ENCODE data around the gene SLC25A25.
"Not testable (repeated sequence)": the region's sequence is repeated elsewhere in the genome, so short reads cannot be mapped to it uniquely, and the experiment has no call there.

Gene SLC25A25

GRCh38 chr9:128128836-128129590 is 61.0 kb downstream of the SLC25A25 start:
- no peak for DNase-seq

GRCh38 chr9:128129976-128130590 is 62.1 kb downstream of the SLC25A25 start:
- not testable (repeated sequence) for DNase-seq

- DNase-seq = not testable (repeated sequence)
These were observed 62.6 kb downstream of the SLC25A25 start for GRCh38 chr9:128130651-128131050.

- DNase-seq = not testable (repeated sequence)
These were observed 63.3 kb downstream of the SLC25A25 start for GRCh38 chr9:128131346-128131745.

GRCh38 chr9:128132139-128132538 is 64.1 kb downstream of the SLC25A25 start:
- not testable (repeated sequence) for DNase-seq

- DNase-seq = not testable (repeated sequence)
These were observed 67.5 kb downstream of the SLC25A25 start for GRCh38 chr9:128135561-128135960.

- no peak for DNase-seq
These were observed 69.1 kb downstream of the SLC25A25 start for GRCh38 chr9:128136816-128137793.

- DNase-seq = no peak
These were observed 70.0 kb downstream of the SLC25A25 start for GRCh38 chr9:128138001-128138400.

GRCh38 chr9:128139621-128140020 is 71.6 kb downstream of the SLC25A25 start:
- DNase-seq = no peak

- no peak for DNase-seq
These were observed 73.6 kb downstream of the SLC25A25 start for GRCh38 chr9:128141604-128142003.

- no peak for DNase-seq
These were observed 74.0 kb downstream of the SLC25A25 start for GRCh38 chr9:128142061-128142460.

GRCh38 chr9:128142596-128142995 is 74.6 kb downstream of the SLC25A25 start:
- no peak for DNase-seq

GRCh38 chr9:128143525-128144238 is 75.7 kb downstream of the SLC25A25 start:
- DNase-seq = no peak

- no peak for DNase-seq
These were observed 76.5 kb downstream of the SLC25A25 start for GRCh38 chr9:128144239-128145181.

GRCh38 chr9:128145536-128145935 is 77.5 kb downstream of the SLC25A25 start:
- no peak for DNase-seq

- DNase-seq = no peak
These were observed 77.9 kb downstream of the SLC25A25 start for GRCh38 chr9:128145951-128146351.

GRCh38 chr9:128146591-128147120 is 78.6 kb downstream of the SLC25A25 start:
- no peak for DNase-seq

GRCh38 chr9:128148509-128149000 is 80.5 kb downstream of the SLC25A25 start:
- no peak for DNase-seq

GRCh38 chr9:128149001-128149701 is 81.1 kb downstream of the SLC25A25 start, which contains the start of gene LCN2:
Gene LCN2 (plus strand): TSS chr9:128149453. CDS start chr9:128149526, 73 bp downstream.
- no peak for DNase-seq

GRCh38 chr9:128149951-128150593 is 82.0 kb downstream of the SLC25A25 start:
- no peak for DNase-seq

Data from activated CD8-positive, alpha-beta memory T cell treated with anti-CD3 and anti-CD28 coated beads, Interleukin-2, amount 50 U/mL, for 48 hours (primary cell).